Loucy (cell line): ENCODE measurements around the gene CD19.

Experiments used
- H2AFZ ChIP-seq: fragments of 200-600 bp; sonication (generic); 2 replicates; pipeline ENCODE4 v1.6.0; 2016; ENCODE audit warnings: antibody characterized with exemption, mild to moderate bottlenecking, low read length, moderate library complexity
- H3F3A ChIP-seq: fragments of 200-600 bp; 2 replicates; pipeline ENCODE4 v1.6.0; 2016; ENCODE audit warnings: antibody characterized with exemption, low read depth, mild to moderate bottlenecking
- H3K27me3 ChIP-seq: fragments of 200-600 bp; sonication (generic); 2 replicates; pipeline ENCODE4 v1.6.1; 2014; ENCODE audit warnings: low read length, mild to moderate bottlenecking; ENCODE audit not compliant: insufficient read depth, poor library complexity, severe bottlenecking
- H3K36me3 ChIP-seq: fragments of 200-600 bp; sonication (generic); 2 replicates; pipeline ENCODE4 v1.6.1; 2016; ENCODE audit warnings: low read length; ENCODE audit not compliant: insufficient read depth
- H3K4me1 ChIP-seq: fragments of 200-600 bp; sonication (generic); 2 replicates; pipeline ENCODE4 v1.5.1; 2014; ENCODE audit warnings: low read length, mild to moderate bottlenecking; ENCODE audit not compliant: insufficient read depth, poor library complexity, severe bottlenecking
- H3K4me2 ChIP-seq: fragments of 200-600 bp; sonication (generic); 2 replicates; pipeline ENCODE4 v1.6.0; 2014; ENCODE audit warnings: antibody characterized with exemption, low read length, low read depth, mild to moderate bottlenecking; ENCODE audit not compliant: poor library complexity, severe bottlenecking
- H3K4me3 ChIP-seq: fragments of 200-600 bp; sonication (generic); 2 replicates; pipeline ENCODE4 v1.5.1; 2014; ENCODE audit warnings: low read length, mild to moderate bottlenecking, mixed read lengths; ENCODE audit not compliant: poor library complexity, severe bottlenecking
- H3K79me2 ChIP-seq: fragments of 200-600 bp; sonication (generic); 2 replicates; pipeline ENCODE4 v1.6.1; 2014; ENCODE audit warnings: low read length; ENCODE audit not compliant: insufficient read depth
- H3K9ac ChIP-seq: fragments of 200-600 bp; sonication (generic); 2 replicates; pipeline ENCODE4 v1.6.0; 2014; ENCODE audit warnings: mild to moderate bottlenecking, low read depth, low read length, moderate library complexity; ENCODE audit not compliant: poor library complexity, severe bottlenecking
- H3K9me2 ChIP-seq: fragments of 200-600 bp; sonication (generic); replicated peaks from 2 replicates; pipeline ENCODE4 v1.6.1; 2016; ENCODE audit warnings: low read depth, low read length, mixed read lengths
- H3K9me3 ChIP-seq: fragments of 200-600 bp; sonication (generic); 2 replicates; pipeline ENCODE4 v1.6.1; 2014; ENCODE audit warnings: mild to moderate bottlenecking, antibody characterized with exemption, low read length, low read depth; ENCODE audit not compliant: insufficient read depth
- H4K20me1 ChIP-seq: fragments of 200-600 bp; sonication (generic); 2 replicates; pipeline ENCODE4 v1.6.0; 2014; ENCODE audit warnings: antibody characterized with exemption, low read length, mild to moderate bottlenecking; ENCODE audit not compliant: insufficient read depth, poor library complexity, severe bottlenecking
- CTCF ChIP-seq: fragments of 200-600 bp; sonication (generic); conservative IDR thresholded peaks from 2 replicates; pipeline ENCODE4 v1.5.1; 2014; ENCODE audit warnings: mild to moderate bottlenecking, antibody characterized with exemption, low read length
- EZH2phosphoT487 ChIP-seq: fragments of 200-600 bp; IDR thresholded peaks from 2 replicates; pipeline ENCODE4 v1.6.1; 2018; ENCODE audit warnings: antibody characterized with exemption, mild to moderate bottlenecking, moderate library complexity, borderline replicate concordance

The CD19 gene

GRCh38 chr16:28984619-28985135, 52.9 kb downstream of the CD19 start, which contains the start of gene LAT:
Gene LAT, plus strand, starts transcription at chr16:28985052. Its CDS starts 366 bp downstream, at chr16:28985418.
- H3K4me2 ChIP-seq = peak within 1 kb of the TSS; percentile 92
- H4K20me1 ChIP-seq = no peaks in the 10 kb centered on the region
- no peaks in the 10 kb centered on the region for H3F3A ChIP-seq
- peaks cover 4% of the 10 kb centered on the region; the same call in 1 of the 2 replicates for H3K9me3 ChIP-seq
- H3K4me1 ChIP-seq = peaks cover 36% of the 10 kb centered on the region
- TF ChIP-seq EZH2phosphoT487 = no peak
- TF ChIP-seq CTCF = no peak
- H3K9ac ChIP-seq = peak within 1 kb of the TSS; percentile 88
- H3K79me2 ChIP-seq = peaks cover 26% of the 10 kb centered on the region
- peak within 1 kb of the TSS; percentile 89 for H3K4me3 ChIP-seq
- no peaks in the 10 kb centered on the region for H3K27me3 ChIP-seq
- no peaks in the 10 kb centered on the region for H3K9me2 ChIP-seq
- no peaks in the 10 kb centered on the region; the same call in 1 of the 2 replicates for H3K36me3 ChIP-seq
- H2AFZ ChIP-seq = peak within 1 kb of the TSS; percentile 66

GRCh38 chr16:28985211-28986041, 53.7 kb downstream of the CD19 start:
- Histone ChIP-seq H3K27me3 (no peaks in the 10 kb centered on the region), H3K4me2 (peak overlapping the region; percentile 92), H3K9me3 (peaks cover 4% of the 10 kb centered on the region; the same call in 1 of the 2 replicates), H3K79me2 (peaks cover 26% of the 10 kb centered on the region), H4K20me1 (no peaks in the 10 kb centered on the region), H3K36me3 (no peaks in the 10 kb centered on the region; the same call in 1 of the 2 replicates), H3K4me3 (peak overlapping the region; percentile 89), H3K9me2 (no peaks in the 10 kb centered on the region), H3K4me1 (peaks cover 38% of the 10 kb centered on the region), H2AFZ (peak overlapping the region; percentile 42; the same call in 1 of the 2 replicates), H3F3A (no peaks in the 10 kb centered on the region; the same call in 1 of the 2 replicates), H3K9ac (peak overlapping the region; percentile 88)
- TF ChIP-seq CTCF (no peak), EZH2phosphoT487 (no peak)

- peaks cover 39% of the 10 kb centered on the region for H3K4me1 ChIP-seq
- H4K20me1 ChIP-seq = no peaks in the 10 kb centered on the region
- peak overlapping the region; percentile 89 for H3K4me3 ChIP-seq
- no peaks in the 10 kb centered on the region; the same call in 1 of the 2 replicates for H3K36me3 ChIP-seq
- no peaks in the 10 kb centered on the region for H3K9me2 ChIP-seq
- H3K4me2 ChIP-seq = peak overlapping the region; percentile 92
- H3F3A ChIP-seq = no peaks in the 10 kb centered on the region; the same call in 1 of the 2 replicates
- TF ChIP-seq EZH2phosphoT487 = no peak
- no peak for TF ChIP-seq CTCF
- peak overlapping the region; percentile 88 for H3K9ac ChIP-seq
- H3K9me3 ChIP-seq = peaks cover 4% of the 10 kb centered on the region; the same call in 1 of the 2 replicates
- H3K79me2 ChIP-seq = peaks cover 26% of the 10 kb centered on the region
- H3K27me3 ChIP-seq = no peaks in the 10 kb centered on the region
- no peak overlapping the region for H2AFZ ChIP-seq
Measured at GRCh38 chr16:28986046-28986445, 54.3 kb downstream of the CD19 start.
